Measurements from ENCODE around the gene LAMA2.

DNA sequence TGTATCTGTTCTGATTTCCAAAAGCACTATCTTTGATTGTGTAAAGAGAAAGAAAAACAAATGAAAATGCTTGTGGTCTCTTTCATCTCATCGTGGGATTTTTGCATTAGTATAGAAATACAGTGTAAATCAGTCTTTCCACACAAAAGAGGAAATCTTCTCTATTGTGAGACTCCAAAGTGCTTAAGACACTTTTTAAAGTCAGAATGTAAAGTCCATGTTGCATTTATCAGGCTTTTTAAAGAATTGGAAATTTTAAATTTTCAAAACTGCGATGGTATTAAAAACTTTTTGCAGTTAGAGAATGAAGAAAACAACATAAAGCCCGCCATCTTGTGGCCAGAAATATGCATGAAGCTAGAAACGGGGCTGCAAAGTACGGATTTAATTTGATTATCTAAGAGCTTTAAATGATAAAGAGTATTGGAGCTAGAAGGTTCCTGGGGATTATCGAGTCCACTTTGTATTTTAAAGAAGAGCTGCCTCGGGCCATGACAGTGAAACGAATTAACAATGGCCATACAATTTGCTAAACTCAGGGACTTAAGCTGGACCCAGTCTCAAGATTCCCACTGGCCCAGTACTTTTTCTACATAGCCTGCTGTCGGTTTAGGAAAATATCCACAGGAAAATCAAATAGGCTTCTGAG is 487.5 kb downstream of the LAMA2 start:
- TF ChIP-seq ZNF274 (IDR thresholded peaks at IDR 0.05; ENCODE audit: low read depth, low read length): no peak
- TF ChIP-seq YY1 (IDR thresholded peaks at IDR 0.05; ENCODE audit: insufficient read depth, insufficient read length): no peak
- no peak for TF ChIP-seq SUZ12 (IDR thresholded peaks at IDR 0.05; ENCODE audit: extremely low read depth, insufficient read depth, insufficient read length)

All from NT2/D1 (cell line).